GM18511 (cell line): ENCODE measurements around the gene HSD17B1.
"Not testable (repeated sequence)": the region's sequence is repeated elsewhere in the genome, so short reads cannot be mapped to it uniquely, and the experiment has no call there.

Source experiments
- ATAC-seq: cut with Tn5 transposase; IDR thresholded peaks from one replicate; pipeline ENCODE4 v1.9.1; 2021; ENCODE audit warnings: mild to moderate bottlenecking, moderate library complexity; ENCODE audit not compliant: unreplicated experiment

Gene HSD17B1, protein sequence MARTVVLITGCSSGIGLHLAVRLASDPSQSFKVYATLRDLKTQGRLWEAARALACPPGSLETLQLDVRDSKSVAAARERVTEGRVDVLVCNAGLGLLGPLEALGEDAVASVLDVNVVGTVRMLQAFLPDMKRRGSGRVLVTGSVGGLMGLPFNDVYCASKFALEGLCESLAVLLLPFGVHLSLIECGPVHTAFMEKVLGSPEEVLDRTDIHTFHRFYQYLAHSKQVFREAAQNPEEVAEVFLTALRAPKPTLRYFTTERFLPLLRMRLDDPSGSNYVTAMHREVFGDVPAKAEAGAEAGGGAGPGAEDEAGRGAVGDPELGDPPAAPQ

DNA sequence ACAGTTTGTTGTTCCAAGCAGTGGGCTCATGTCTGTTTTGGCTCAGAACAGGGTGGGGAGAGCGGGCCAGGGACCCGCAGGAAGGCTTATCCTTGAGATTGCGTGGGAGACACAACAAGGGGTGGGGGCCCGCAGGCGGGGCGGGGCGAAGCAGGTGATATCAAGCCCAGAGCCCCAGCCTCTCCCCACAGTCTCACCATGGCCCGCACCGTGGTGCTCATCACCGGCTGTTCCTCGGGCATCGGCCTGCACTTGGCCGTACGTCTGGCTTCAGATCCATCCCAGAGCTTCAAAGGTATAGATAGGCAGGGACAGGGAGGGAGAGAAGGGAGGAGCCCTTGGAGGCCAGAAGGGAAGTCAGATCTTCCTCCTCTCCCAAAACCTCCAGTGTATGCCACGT, at the start of gene HSD17B1:
HSD17B1 (plus strand) TSS at position 188 of the 400 bp plus-strand sequence; CDS start at position 199, 11 bp downstream.
- ATAC-seq: not testable (repeated sequence)

- ATAC-seq: no peak
Measured at GRCh38 chr17:42502926-42503325, 49.8 kb upstream of the HSD17B1 start.

DNA sequence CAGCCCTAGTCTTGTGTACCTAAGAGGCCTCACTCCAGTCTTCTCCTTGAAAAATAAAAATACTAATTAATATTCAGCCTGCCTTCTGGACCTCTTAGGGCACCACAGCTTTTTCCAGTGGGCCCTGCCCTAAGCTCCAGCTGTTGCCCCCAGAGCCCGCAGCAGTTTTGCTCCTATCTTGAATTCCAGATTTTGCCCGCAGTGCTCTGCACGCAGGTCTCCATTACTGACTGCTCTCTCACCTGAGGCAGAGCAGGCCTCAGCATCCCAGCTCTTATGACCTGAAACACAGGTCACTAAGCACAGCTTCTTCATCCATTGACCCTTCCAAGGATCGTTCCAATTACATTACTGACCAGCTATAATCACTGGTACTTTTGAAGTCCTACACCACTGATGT, 45.1 kb upstream of the HSD17B1 start:
- no peak for ATAC-seq

DNA sequence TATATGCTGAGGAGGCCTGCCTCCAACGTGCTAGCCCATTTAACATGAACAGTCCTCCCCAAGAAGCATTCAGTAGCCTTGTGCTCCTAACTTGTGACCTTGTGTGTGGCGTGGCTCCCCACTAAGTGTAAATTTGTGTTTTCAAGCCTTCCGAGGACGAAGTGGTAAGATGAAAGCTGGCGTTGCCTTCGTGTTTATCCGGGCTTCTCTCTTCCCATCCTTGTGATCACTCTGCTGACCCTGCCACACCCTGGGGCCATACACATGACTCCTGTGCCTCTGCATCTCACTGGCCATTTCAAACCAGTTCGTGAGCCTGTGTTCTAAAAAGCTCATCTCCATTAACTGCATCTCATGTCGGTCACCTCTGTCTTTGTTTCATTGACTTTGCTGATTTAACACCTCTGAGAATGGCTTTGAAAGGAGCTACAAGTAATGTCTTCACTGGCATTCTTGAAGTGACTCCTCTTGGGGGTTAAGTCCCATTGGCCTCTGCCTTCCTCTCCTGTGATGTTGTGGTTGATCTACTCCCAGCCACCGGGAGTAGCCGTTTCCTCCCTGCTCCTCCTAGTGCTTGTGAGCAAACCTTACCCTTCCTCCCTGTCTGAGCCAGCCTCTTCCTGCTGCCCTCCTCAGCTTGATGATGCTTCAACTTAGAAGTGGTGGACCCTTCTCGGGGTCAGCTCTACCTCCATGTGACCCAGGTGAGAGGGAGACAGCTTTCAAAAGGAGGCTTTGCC, 44.1 kb upstream of the HSD17B1 start:
- ATAC-seq: no peak

DNA sequence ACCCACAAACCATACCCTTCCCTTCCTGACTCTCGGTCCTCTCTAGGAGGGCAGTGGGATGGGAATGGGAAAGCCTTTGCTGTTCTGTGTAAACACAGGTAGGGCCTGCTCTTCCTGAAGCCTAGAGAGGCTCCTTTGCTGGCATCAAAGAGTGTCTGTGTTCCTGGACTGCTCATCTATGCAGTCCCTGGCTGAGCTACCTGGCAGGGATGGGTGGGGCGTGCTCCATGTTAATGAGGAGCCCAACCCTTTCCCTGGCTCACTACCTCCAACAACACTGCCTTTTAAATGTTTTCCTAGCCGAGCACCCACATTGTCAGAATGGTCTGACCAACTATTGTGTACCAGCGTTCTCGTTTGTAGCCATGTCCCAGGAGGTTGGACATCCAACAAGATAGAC, 43.3 kb upstream of the HSD17B1 start:
- no peak for ATAC-seq

DNA sequence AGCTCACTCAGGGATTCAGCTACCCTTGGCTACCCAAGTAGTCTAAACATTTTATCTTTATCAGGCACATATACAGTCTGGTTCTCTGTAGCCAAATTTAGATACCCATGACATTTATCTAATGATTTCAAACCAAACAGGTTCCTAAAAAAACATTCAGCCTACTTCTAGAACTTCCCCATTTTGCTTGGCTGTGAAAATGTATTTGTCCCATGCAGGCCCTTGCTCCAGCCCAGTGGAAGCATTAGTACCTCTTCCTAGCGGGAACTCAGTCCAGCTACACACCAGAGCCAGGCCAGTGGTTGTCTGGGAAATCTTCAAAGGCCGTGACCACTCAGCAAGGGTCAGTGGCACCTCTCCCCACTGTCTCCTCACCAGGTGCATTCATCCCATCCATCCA, 42.9 kb upstream of the HSD17B1 start:
- ATAC-seq: no peak

GRCh38 chr17:42512246-42512645, 40.5 kb upstream of the HSD17B1 start:
- no peak for ATAC-seq

GRCh38 chr17:42512733-42513251, 39.9 kb upstream of the HSD17B1 start:
- no peak for ATAC-seq

DNA sequence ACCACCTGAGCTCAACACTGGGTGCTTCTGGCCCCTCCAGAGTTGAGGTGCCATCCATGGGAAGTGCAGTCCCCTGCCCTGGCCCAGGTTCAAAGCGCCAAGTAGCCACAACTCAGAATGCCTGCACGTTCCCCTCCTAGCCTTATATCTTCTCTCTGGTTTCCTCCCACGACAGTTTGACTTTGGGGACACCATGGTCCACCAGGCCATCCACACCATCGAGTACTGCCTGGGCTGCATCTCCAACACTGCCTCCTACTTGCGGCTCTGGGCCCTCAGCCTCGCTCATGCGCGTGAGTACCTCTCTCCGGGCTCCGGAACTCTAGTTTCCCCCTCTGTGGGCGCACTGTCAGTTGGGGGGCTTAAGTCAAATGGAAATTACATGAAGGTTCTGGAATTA, 39.0 kb upstream of the HSD17B1 start:
- no peak for ATAC-seq

DNA sequence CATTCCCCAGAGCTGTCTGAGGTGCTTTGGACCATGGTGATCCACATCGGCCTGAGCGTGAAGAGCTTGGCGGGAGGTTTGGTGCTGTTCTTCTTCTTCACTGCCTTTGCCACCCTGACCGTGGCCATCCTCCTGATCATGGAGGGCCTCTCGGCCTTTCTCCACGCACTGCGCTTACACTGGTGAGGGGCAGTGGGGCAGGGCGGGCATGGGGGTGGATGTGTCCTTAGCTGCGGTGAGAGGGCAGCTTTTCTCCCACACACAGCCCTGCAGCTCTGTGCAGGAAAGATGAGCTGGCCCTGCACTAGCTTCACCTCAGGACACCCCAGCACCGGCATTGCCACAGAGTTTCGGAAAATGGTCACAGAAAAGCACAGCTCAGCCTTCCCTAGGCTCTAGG, 38.4 kb upstream of the HSD17B1 start:
- no peak for ATAC-seq

- ATAC-seq: no peak
Measured at GRCh38 chr17:42514867-42515266, 37.9 kb upstream of the HSD17B1 start.

GRCh38 chr17:42517516-42517915, 35.2 kb upstream of the HSD17B1 start:
- ATAC-seq: no peak

DNA sequence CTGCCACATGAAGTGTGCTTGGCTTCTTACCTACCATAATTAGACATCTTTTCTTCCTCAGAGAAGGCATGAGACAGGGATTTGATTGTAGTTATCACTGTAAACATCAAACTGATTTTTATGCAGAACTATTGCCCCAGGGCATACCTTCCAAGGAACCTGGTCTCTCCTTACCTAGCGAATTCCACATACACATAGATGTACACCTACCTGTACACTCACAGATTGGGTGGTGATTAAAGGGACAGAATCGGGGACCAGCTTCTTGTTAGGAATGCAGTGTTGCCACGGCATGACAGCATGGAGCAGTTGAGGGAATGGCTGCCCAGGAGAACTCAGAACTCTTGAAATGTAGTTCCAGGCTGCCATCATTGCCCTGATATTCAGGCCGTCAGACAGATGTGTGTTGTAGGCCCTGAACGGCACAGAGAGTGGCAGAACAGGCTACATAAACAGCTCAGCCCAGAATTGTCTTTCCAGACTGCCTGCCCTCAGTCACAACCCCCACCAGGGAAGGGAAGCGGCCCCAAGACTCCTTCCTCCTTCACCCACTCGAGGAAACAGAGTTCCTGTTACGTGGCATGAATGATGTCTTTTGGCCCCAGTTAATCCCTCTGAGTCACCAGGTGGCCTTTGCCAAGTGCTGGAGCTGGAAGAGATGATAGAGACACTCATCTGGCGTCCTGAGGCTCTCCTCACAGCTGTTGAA, 34.5 kb upstream of the HSD17B1 start:
- no peak for ATAC-seq

- no peak for ATAC-seq
Measured at GRCh38 chr17:42518755-42519545, 33.8 kb upstream of the HSD17B1 start.

DNA sequence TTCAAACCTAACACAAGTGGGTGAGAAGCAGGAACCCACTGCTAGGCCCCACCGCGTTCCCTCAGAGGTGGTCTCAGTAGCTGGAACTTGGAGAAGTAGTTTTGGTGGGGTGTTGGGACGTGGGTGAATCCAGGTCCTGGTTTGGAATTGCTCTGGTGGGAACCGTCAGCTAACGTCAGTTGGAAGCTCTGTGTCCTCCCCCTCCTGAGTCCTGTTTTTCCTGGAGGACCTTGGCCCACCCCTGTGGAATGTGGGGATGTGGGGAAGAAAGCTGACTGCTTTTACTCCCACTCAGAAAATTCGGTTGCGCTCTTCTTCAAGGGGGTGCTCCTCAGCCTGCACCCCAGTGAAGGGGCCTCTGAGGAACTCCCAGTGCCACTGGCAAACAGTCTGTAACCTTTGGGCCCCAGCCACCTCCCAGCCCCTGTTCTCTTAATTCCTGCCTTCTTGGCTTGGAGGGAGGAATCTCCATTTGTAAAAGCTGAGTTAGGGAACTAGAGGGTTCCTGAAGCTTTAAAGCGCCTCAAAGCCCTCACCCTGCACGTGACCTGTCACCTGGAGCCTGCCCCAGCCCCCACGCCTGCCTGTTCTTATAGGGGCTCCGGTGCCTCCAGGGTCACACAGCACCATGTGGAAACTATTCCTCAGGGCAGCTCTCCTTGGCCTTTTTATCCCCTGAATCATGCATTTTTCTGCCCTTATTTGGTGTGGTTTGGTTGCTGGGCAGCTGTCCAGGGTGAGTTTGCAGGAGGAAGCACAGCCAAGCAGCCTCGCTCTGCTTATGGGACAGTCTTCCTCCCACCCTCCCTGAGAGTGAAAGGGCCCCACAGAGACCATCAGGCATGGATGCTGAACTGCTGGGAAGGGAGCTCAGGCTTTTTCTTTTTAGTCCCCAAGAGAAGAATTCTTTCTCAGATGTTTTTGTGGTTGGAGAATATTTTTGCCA, 32.9 kb upstream of the HSD17B1 start:
- no peak for ATAC-seq

- ATAC-seq: no peak
Measured at GRCh38 chr17:42520540-42520951, 32.2 kb upstream of the HSD17B1 start.

GRCh38 chr17:42521036-42521435, 31.7 kb upstream of the HSD17B1 start:
- ATAC-seq: no peak

DNA sequence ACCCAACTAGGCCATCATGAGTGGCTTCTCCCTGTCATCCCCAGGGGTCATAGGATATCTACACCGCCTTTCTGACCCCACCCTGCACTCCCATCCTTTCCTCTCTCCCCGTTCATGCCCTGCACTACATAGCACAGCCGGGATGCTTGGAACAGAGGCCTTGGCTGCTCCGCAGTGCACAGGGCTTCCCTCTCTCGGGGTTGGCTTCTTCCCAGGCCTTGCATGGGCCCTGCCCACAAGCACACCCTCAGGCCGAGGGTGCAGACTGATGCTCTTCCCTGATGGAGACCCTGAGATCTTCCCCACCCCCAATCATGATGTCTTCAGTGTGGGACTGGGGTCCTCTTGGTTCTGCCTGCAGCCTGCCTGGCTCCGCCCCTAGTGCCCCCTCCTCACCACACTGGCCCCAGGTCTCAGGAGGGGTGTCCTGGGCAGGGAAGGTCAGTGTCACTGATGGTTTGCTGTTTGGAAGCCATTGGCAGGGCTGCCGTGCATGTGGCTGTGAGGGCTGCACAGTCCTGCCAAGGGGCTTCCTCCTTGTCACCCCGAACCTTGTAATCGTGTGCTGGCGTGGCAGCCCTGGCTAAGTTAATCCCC, 31.0 kb upstream of the HSD17B1 start:
- ATAC-seq: no peak

DNA sequence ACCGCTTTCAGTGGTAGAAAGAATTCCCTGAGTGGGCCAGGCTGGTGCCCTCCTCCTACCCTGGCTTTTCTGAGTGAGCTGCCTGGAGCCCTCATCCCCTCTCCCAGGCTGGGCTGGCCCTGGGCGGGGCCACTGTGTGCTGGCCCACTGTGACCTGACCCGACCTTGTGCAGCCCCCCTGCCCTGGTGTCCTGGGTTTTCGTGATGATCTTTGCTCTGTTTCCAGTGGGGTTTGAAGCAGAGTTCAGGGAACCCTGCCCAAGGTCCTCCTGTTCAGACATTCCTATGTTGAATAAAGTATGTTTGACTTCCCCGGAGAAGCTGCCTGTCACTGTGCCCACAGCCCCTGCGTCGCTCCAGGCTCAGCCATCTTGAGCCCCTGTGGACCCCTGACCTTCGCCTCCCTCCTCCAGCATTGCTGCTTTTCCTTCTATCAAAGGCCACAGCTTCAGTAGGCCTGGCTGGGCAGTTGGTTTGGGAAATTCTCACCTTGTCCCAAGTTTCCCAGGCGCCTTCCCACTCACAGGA, 30.4 kb upstream of the HSD17B1 start:
- ATAC-seq: no peak
